Hepatocyte (in vitro differentiated cells): ENCODE data around the gene ADCY2. TPM values are rescaled to one million over a fixed set of nuclear protein-coding genes. Genes with fewer than 3 reads are reported as not detected.
A peak's percentile ranks its signal among the peaks of the same experiment; 100 is the strongest.

Experiments used
- DNase-seq: peaks from one replicate; pipeline ENCODE4 v3.0.0-alpha.2; 2016; ENCODE audit warnings: low spot score
- H2AFZ ChIP-seq: fragments of 200-600 bp; sonication (generic); 2 replicates; pipeline ENCODE4 v1.6.0; 2016; ENCODE audit warnings: antibody characterized with exemption, mild to moderate bottlenecking
- H3K27ac ChIP-seq: fragments of 200-600 bp; sonication (generic); 2 replicates; pipeline ENCODE4 v1.5.1; 2016; ENCODE audit warnings: mild to moderate bottlenecking
- H3K27me3 ChIP-seq: fragments of 200-600 bp; sonication (generic); 2 replicates; pipeline ENCODE4 v1.6.1; 2016
- H3K36me3 ChIP-seq: fragments of 200-600 bp; sonication (generic); replicated peaks from 2 replicates; pipeline ENCODE4 v1.5.1; 2016; ENCODE audit warnings: low read depth; ENCODE audit not compliant: insufficient read depth
- H3K4me1 ChIP-seq: fragments of 200-600 bp; sonication (generic); 2 replicates; pipeline ENCODE4 v1.5.1; 2016; ENCODE audit warnings: mild to moderate bottlenecking, moderate library complexity; ENCODE audit not compliant: insufficient read depth
- H3K4me2 ChIP-seq: fragments of 200-600 bp; sonication (generic); 2 replicates; pipeline ENCODE4 v1.6.0; 2016
- H3K4me3 ChIP-seq: fragments of 200-600 bp; sonication (generic); 2 replicates; pipeline ENCODE4 v1.5.1; 2016; ENCODE audit warnings: mild to moderate bottlenecking
- H3K79me2 ChIP-seq: fragments of 200-600 bp; sonication (generic); 2 replicates; pipeline ENCODE4 v1.6.0; 2017; ENCODE audit warnings: mild to moderate bottlenecking
- H3K9me2 ChIP-seq: fragments of 200-600 bp; sonication (generic); replicated peaks from 2 replicates; pipeline ENCODE4 v1.6.0; 2017; ENCODE audit warnings: mild to moderate bottlenecking; ENCODE audit not compliant: insufficient read depth
- H3K9me3 ChIP-seq: fragments of 200-600 bp; sonication (generic); 2 replicates; pipeline ENCODE4 v1.5.1; 2016; ENCODE audit warnings: low read depth, mild to moderate bottlenecking
- H4K20me1 ChIP-seq: fragments of 200-600 bp; sonication (generic); 2 replicates; pipeline ENCODE4 v1.6.0; 2016; ENCODE audit warnings: mild to moderate bottlenecking; ENCODE audit not compliant: insufficient read depth, poor library complexity, severe bottlenecking
- EZH2 ChIP-seq: fragments of 200-600 bp; sonication (generic); IDR thresholded peaks from 2 replicates; pipeline ENCODE4 v1.6.1; 2016; ENCODE audit warnings: antibody characterized with exemption, mild to moderate bottlenecking, borderline replicate concordance
- EZH2phosphoT487 ChIP-seq: fragments of 200-600 bp; sonication (generic); IDR thresholded peaks from one replicate; pipeline ENCODE4 v1.6.1; 2018; ENCODE audit warnings: antibody characterized with exemption, mild to moderate bottlenecking, low read depth, moderate library complexity; ENCODE audit not compliant: unreplicated experiment, severe bottlenecking
- WGBS: methylation state at CpG from one replicate; pipeline ENCODE4 v1.1.6; 2016; ENCODE audit warnings: low lambda C conversion rate; ENCODE audit errors: missing lambda C conversion rate; 5-methylcytosine and 5-hydroxymethylcytosine counted together
- polyA plus RNA-seq: library from polyadenylated mRNA; unstranded; fragments of >200 nt; fragmentation: Nextera tagmentation; extraction: Ambion mirVana; gene quantifications from 2 replicates; pipeline ENCODE4 v1.2.1, GENCODE V29; 2016
- total RNA-seq: library from RNA; depleted of rRNA; stranded (reverse); fragments of >200 nt; gene quantifications from 2 replicates; pipeline ENCODE4 v1.2.3, GENCODE V29; 2014
- TF ChIP-seq, protein P1 (sequence below): fragments of 200-600 bp; sonication (generic); IDR thresholded peaks from 2 replicates; pipeline ENCODE4 v1.5.1; 2016; ENCODE audit warnings: antibody characterized with exemption, mild to moderate bottlenecking; ENCODE audit not compliant: poor library complexity

Gene ADCY2
- total and polyA plus RNA-seq, 2 experiments from 2014 or later: 3.2 to 8.5 TPM

- H4K20me1 ChIP-seq: no peaks in the 10 kb centered on the region
- peak overlapping the region; percentile 39 for H3K27ac ChIP-seq
- peaks cover 17% of the 10 kb centered on the region for H3K4me1 ChIP-seq
- H3K36me3 ChIP-seq: no peaks in the 10 kb centered on the region
- no peak for TF ChIP-seq EZH2
- TF ChIP-seq, protein P1, sequence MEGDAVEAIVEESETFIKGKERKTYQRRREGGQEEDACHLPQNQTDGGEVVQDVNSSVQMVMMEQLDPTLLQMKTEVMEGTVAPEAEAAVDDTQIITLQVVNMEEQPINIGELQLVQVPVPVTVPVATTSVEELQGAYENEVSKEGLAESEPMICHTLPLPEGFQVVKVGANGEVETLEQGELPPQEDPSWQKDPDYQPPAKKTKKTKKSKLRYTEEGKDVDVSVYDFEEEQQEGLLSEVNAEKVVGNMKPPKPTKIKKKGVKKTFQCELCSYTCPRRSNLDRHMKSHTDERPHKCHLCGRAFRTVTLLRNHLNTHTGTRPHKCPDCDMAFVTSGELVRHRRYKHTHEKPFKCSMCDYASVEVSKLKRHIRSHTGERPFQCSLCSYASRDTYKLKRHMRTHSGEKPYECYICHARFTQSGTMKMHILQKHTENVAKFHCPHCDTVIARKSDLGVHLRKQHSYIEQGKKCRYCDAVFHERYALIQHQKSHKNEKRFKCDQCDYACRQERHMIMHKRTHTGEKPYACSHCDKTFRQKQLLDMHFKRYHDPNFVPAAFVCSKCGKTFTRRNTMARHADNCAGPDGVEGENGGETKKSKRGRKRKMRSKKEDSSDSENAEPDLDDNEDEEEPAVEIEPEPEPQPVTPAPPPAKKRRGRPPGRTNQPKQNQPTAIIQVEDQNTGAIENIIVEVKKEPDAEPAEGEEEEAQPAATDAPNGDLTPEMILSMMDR: no peak
- TF ChIP-seq EZH2phosphoT487: no peak
- no peaks in the 10 kb centered on the region for H3K27me3 ChIP-seq
- H3K79me2 ChIP-seq: no peaks in the 10 kb centered on the region
- H3K9me3 ChIP-seq: no peaks in the 10 kb centered on the region
- no peaks in the 10 kb centered on the region for H3K9me2 ChIP-seq
- H2AFZ ChIP-seq: no peak overlapping the region
- no peak overlapping the region for H3K4me3 ChIP-seq
- no peak for DNase-seq
- 50% methylated on average over 10 of the region's 10 CpGs for WGBS
- H3K4me2 ChIP-seq: peak overlapping the region; percentile 63
Observed at GRCh38 chr5:7412409-7412808, 16.5 kb downstream of the ADCY2 start.

- 87% methylated on average over 7 of the region's 7 CpGs for WGBS
- no peak overlapping the region for H3K4me3 ChIP-seq
- no peaks in the 10 kb centered on the region for H3K9me2 ChIP-seq
- H3K4me2 ChIP-seq: no peak overlapping the region
- peaks cover 21% of the 10 kb centered on the region for H3K4me1 ChIP-seq
- no peaks in the 10 kb centered on the region for H3K79me2 ChIP-seq
- no peaks in the 10 kb centered on the region for H3K27me3 ChIP-seq
- no peak for DNase-seq
- no peak overlapping the region for H3K27ac ChIP-seq
- TF ChIP-seq EZH2: no peak
- TF ChIP-seq EZH2phosphoT487: no peak
- TF ChIP-seq, protein P1: no peak
- H3K36me3 ChIP-seq: no peaks in the 10 kb centered on the region
- H2AFZ ChIP-seq: no peak overlapping the region
- no peaks in the 10 kb centered on the region for H3K9me3 ChIP-seq
- H4K20me1 ChIP-seq: no peaks in the 10 kb centered on the region
Observed at GRCh38 chr5:7415123-7415522, 19.2 kb downstream of the ADCY2 start.

GRCh38 chr5:7415587-7416535, 19.9 kb downstream of the ADCY2 start:
- peaks cover 25% of the 10 kb centered on the region for H3K4me1 ChIP-seq
- H3K27ac ChIP-seq: no peak overlapping the region
- H3K9me2 ChIP-seq: no peaks in the 10 kb centered on the region
- H2AFZ ChIP-seq: no peak overlapping the region
- no peaks in the 10 kb centered on the region for H3K9me3 ChIP-seq
- no peaks in the 10 kb centered on the region for H3K36me3 ChIP-seq
- no peaks in the 10 kb centered on the region for H3K27me3 ChIP-seq
- no peak for TF ChIP-seq EZH2
- TF ChIP-seq, protein P1: no peak
- no peak for TF ChIP-seq EZH2phosphoT487
- DNase-seq: no peak
- no peak overlapping the region for H3K4me2 ChIP-seq
- no peak overlapping the region for H3K4me3 ChIP-seq
- no peaks in the 10 kb centered on the region for H4K20me1 ChIP-seq
- H3K79me2 ChIP-seq: no peaks in the 10 kb centered on the region
- 93% methylated on average over 10 of the region's 10 CpGs for WGBS
